Raji (cell line): Measurements from ENCODE around the gene RCAN1.

Source experiments
- POLR2A ChIP-seq: IDR thresholded peaks from 2 replicates; pipeline ENCODE4 v1.6.1; 2011; ENCODE audit warnings: low read depth, low read length, control low read depth; ENCODE audit not compliant: insufficient read depth

The RCAN1 gene

GRCh38 chr21:34611528-34611927 is 3.4 kb downstream of the RCAN1 start:
- no peak for TF ChIP-seq POLR2A

- no peak for TF ChIP-seq POLR2A
Measured at GRCh38 chr21:34609933-34610549, 4.9 kb downstream of the RCAN1 start.

GRCh38 chr21:34609244-34609932 is 5.5 kb downstream of the RCAN1 start:
- TF ChIP-seq POLR2A = no peak

GRCh38 chr21:34606621-34607020 is 8.3 kb downstream of the RCAN1 start:
- no peak for TF ChIP-seq POLR2A

GRCh38 chr21:34606051-34606450 is 8.9 kb downstream of the RCAN1 start:
- no peak for TF ChIP-seq POLR2A

GRCh38 chr21:34604556-34604955 is 10.4 kb downstream of the RCAN1 start:
- TF ChIP-seq POLR2A = no peak

- TF ChIP-seq POLR2A = no peak
Measured at GRCh38 chr21:34603710-34604057, 11.2 kb downstream of the RCAN1 start.

GRCh38 chr21:34603002-34603709 is 11.8 kb downstream of the RCAN1 start:
- no peak for TF ChIP-seq POLR2A

- no peak for TF ChIP-seq POLR2A
Measured at GRCh38 chr21:34602061-34602460, 12.9 kb downstream of the RCAN1 start.

GRCh38 chr21:34599534-34600101 is 15.3 kb downstream of the RCAN1 start:
- TF ChIP-seq POLR2A = no peak

GRCh38 chr21:34598931-34599400 is 15.9 kb downstream of the RCAN1 start:
- TF ChIP-seq POLR2A = no peak

- no peak for TF ChIP-seq POLR2A
Measured at GRCh38 chr21:34597406-34597805, 17.5 kb downstream of the RCAN1 start.

- TF ChIP-seq POLR2A = no peak
Measured at GRCh38 chr21:34596561-34597271, 18.2 kb downstream of the RCAN1 start.

- no peak for TF ChIP-seq POLR2A
Measured at GRCh38 chr21:34595457-34595856, 19.5 kb downstream of the RCAN1 start.

- TF ChIP-seq POLR2A = no peak
Measured at GRCh38 chr21:34594566-34595234, 20.2 kb downstream of the RCAN1 start.
